Activated gamma-delta T cell treated with Interleukin-2 at 50 U/mL for 16 hours (primary cell): ENCODE measurements around the gene B4GALT3.
A peak's percentile ranks its signal among the peaks of the same experiment; 100 is the strongest.
"Not testable (repeated sequence)": the region's sequence is repeated elsewhere in the genome, so short reads cannot be mapped to it uniquely, and the experiment has no call there.

Source experiments
- DNase-seq: peaks from one replicate; pipeline ENCODE4 v3.0.0-alpha.2; 2020

The B4GALT3 gene

GRCh38 chr1:161177112-161177935, at the start of gene B4GALT3:
B4GALT3 (minus strand) TSS chr1:161177507; CDS start chr1:161176060, 1,447 bp downstream.
- DNase-seq, result peak; percentile 93

GRCh38 chr1:161226759-161227158, 49.5 kb upstream of the B4GALT3 start:
- no peak for DNase-seq

- no peak for DNase-seq
These were observed 49.0 kb upstream of the B4GALT3 start for GRCh38 chr1:161226320-161226711.

GRCh38 chr1:161225534-161226319, 48.4 kb upstream of the B4GALT3 start, which contains the start of gene TOMM40L:
TOMM40L (plus strand) TSS chr1:161226060; CDS start chr1:161226490, 430 bp downstream.
- peak; percentile 82 for DNase-seq

- no peak for DNase-seq
These were observed 47.8 kb upstream of the B4GALT3 start for GRCh38 chr1:161225178-161225533.

GRCh38 chr1:161224695-161225087, 47.4 kb upstream of the B4GALT3 start:
- not testable (repeated sequence) for DNase-seq

GRCh38 chr1:161223805-161224694, 46.7 kb upstream of the B4GALT3 start:
- DNase-seq, result no peak

GRCh38 chr1:161222175-161223019, 45.1 kb upstream of the B4GALT3 start:
- DNase-seq, result no peak

- DNase-seq, result no peak
These were observed 42.7 kb upstream of the B4GALT3 start for GRCh38 chr1:161220002-161220401.

- DNase-seq, result no peak
These were observed 42.0 kb upstream of the B4GALT3 start for GRCh38 chr1:161219078-161219892.

- no peak for DNase-seq
These were observed 41.2 kb upstream of the B4GALT3 start for GRCh38 chr1:161218301-161219077.

- DNase-seq, result no peak
These were observed 40.5 kb upstream of the B4GALT3 start for GRCh38 chr1:161217831-161218230.

- DNase-seq, result no peak
These were observed 39.8 kb upstream of the B4GALT3 start for GRCh38 chr1:161216945-161217712.

- DNase-seq, result no peak
These were observed 37.8 kb upstream of the B4GALT3 start, which contains the start of gene FCER1G for GRCh38 chr1:161215076-161215475. FCER1G (plus strand) TSS chr1:161215295; CDS start chr1:161215322, 27 bp downstream.

- no peak for DNase-seq
These were observed 37.1 kb upstream of the B4GALT3 start for GRCh38 chr1:161214369-161214768.

GRCh38 chr1:161209790-161210409, 32.6 kb upstream of the B4GALT3 start:
- DNase-seq, result peak; percentile 70

- DNase-seq, result no peak
These were observed 29.9 kb upstream of the B4GALT3 start for GRCh38 chr1:161207173-161207572.

- no peak for DNase-seq
These were observed 29.3 kb upstream of the B4GALT3 start for GRCh38 chr1:161206411-161207140.
